Activated B cell treated with CpG ODN at 0.5 μM for 24 hours (primary cell): ENCODE data around the gene RFTN1. TPM values are rescaled to one million over a fixed set of nuclear protein-coding genes. Genes with fewer than 3 reads are reported as not detected.

ENCODE experiments used
- ATAC-seq: fragments of 200-7000 bp; cut with Tn5 transposase; one replicate; pipeline ENCODE4 v1.10.0; 2021; ENCODE audit warnings: low read depth, mild to moderate bottlenecking, moderate library complexity
- CTCF ChIA-PET: fragments of 350-600 bp; sonication (Branson Sonifier 250); formaldehyde crosslinking; loops from one replicate; lab custom pipeline; 2021; ENCODE audit warnings: antibody characterized with exemption; lab: Charles Lee
- POLR2A ChIA-PET: fragments of 350-600 bp; sonication (Branson Sonifier 250); formaldehyde crosslinking; loops from one replicate; lab custom pipeline; 2021; ENCODE audit warnings: antibody characterized with exemption; lab: Charles Lee
- DNase-seq: peaks from one replicate; pipeline ENCODE4 v3.0.0; 2022
- H3K27ac Mint-ChIP-seq: one replicate; pipeline ENCODE4 v1.8.0; 2020; ENCODE audit warnings: mixed read lengths
- H3K27me3 Mint-ChIP-seq: one replicate; pipeline ENCODE4 v1.8.0; 2021; ENCODE audit warnings: mixed read lengths
- H3K36me3 Mint-ChIP-seq: one replicate; pipeline ENCODE4 v1.8.0; 2021; ENCODE audit warnings: low read depth, mixed read lengths
- H3K4me1 Mint-ChIP-seq: one replicate; pipeline ENCODE4 v1.8.0; 2021; ENCODE audit warnings: mixed read lengths
- H3K4me3 Mint-ChIP-seq: one replicate; pipeline ENCODE4 v1.8.0; 2020; ENCODE audit warnings: mild to moderate bottlenecking, mixed read lengths
- H3K9me3 Mint-ChIP-seq: one replicate; pipeline ENCODE4 v1.8.0; 2020; ENCODE audit warnings: mixed read lengths
- CTCF ChIP-seq: fragments of 200-600 bp; IDR thresholded peaks from one replicate; pipeline ENCODE4 v1.8.0; 2022; ENCODE audit warnings: antibody characterized with exemption, mild to moderate bottlenecking
- intact Hi-C: fragments of 100-400 bp; cut with micrococcal nuclease; formaldehyde crosslinking; loops from one replicate; pipeline ENCODE4 v1.15.1; 2024
- total RNA-seq: library from RNA; stranded (reverse); gene quantifications from 2 replicates; pipeline ENCODE4 v1.2.3, GENCODE V29; 2022

RFTN1 gene
- total RNA-seq, 1 donor from 2014 or later: 365 TPM

- H3K36me3 Mint-ChIP-seq: peaks cover 82% of the 10 kb centered on the region
- CTCF ChIA-PET: no interaction called here
- no peak for TF ChIP-seq CTCF
- no peaks in the 10 kb centered on the region for H3K27me3 Mint-ChIP-seq
- ATAC-seq: no peak
- no peak overlapping the region for H3K4me3 Mint-ChIP-seq
- POLR2A ChIA-PET: interaction anchor here (0.6 to 1.7 kb wide), 3 partner anchors 16 to 47 kb away, joined by 3 to 4 read pairs (median 3); no protein-coding TSS in a partner anchor
- peaks cover 94% of the 10 kb centered on the region for H3K4me1 Mint-ChIP-seq
- intact Hi-C loops: no loop called here
- H3K27ac Mint-ChIP-seq: no peak overlapping the region
- no peaks in the 10 kb centered on the region for H3K9me3 Mint-ChIP-seq
- no peak for DNase-seq
Measured at GRCh38 chr3:16478516-16478915, 35.0 kb downstream of the RFTN1 start.

GRCh38 chr3:16477521-16477920, 36.0 kb downstream of the RFTN1 start:
- Mint-ChIP-seq H3K27me3 (no peaks in the 10 kb centered on the region), H3K4me3 (no peak overlapping the region), H3K9me3 (no peaks in the 10 kb centered on the region), H3K4me1 (peaks cover 85% of the 10 kb centered on the region), H3K27ac (no peak overlapping the region), H3K36me3 (peaks cover 86% of the 10 kb centered on the region)
- no peak for ATAC-seq
- ChIA-PET CTCF (interaction anchor here (1.3 kb wide), 1 partner anchor 52 kb away, joined by 3 read pairs; no protein-coding TSS in a partner anchor), POLR2A (interaction anchor here (1.0 to 1.9 kb wide), 4 partner anchors 17 to 47 kb away, joined by 3 to 6 read pairs (median 3); no protein-coding TSS in a partner anchor)
- intact Hi-C loops: no loop called here
- no peak for DNase-seq
- no peak for TF ChIP-seq CTCF

- H3K4me3 Mint-ChIP-seq: no peak overlapping the region
- ChIA-PET CTCF (interaction anchor here (1.3 kb wide), 1 partner anchor 52 kb away, joined by 3 read pairs; no protein-coding TSS in a partner anchor), POLR2A (interaction anchor here (1.0 to 1.9 kb wide), 4 partner anchors 18 to 47 kb away, joined by 3 to 6 read pairs (median 3); no protein-coding TSS in a partner anchor)
- H3K27me3 Mint-ChIP-seq: no peaks in the 10 kb centered on the region
- no peak for DNase-seq
- peaks cover 82% of the 10 kb centered on the region for H3K4me1 Mint-ChIP-seq
- intact Hi-C loops: no loop called here
- no peak overlapping the region for H3K27ac Mint-ChIP-seq
- H3K9me3 Mint-ChIP-seq: no peaks in the 10 kb centered on the region
- no peak for TF ChIP-seq CTCF
- H3K36me3 Mint-ChIP-seq: peaks cover 90% of the 10 kb centered on the region
- ATAC-seq: no peak
Measured at GRCh38 chr3:16477056-16477455, 36.4 kb downstream of the RFTN1 start.

GRCh38 chr3:16476636-16477035, 36.9 kb downstream of the RFTN1 start:
- no peak overlapping the region for H3K4me3 Mint-ChIP-seq
- H3K27me3 Mint-ChIP-seq: no peaks in the 10 kb centered on the region
- no peak for TF ChIP-seq CTCF
- H3K9me3 Mint-ChIP-seq: no peaks in the 10 kb centered on the region
- H3K4me1 Mint-ChIP-seq: peaks cover 78% of the 10 kb centered on the region
- DNase-seq (no peak), ATAC-seq (no peak)
- H3K36me3 Mint-ChIP-seq: peaks cover 94% of the 10 kb centered on the region
- H3K27ac Mint-ChIP-seq: no peak overlapping the region
- POLR2A ChIA-PET: interaction anchor here (1.0 to 1.9 kb wide), 4 partner anchors 9 to 46 kb away, joined by 3 to 6 read pairs (median 3); no protein-coding TSS in a partner anchor
- intact Hi-C loops: no loop called here
- CTCF ChIA-PET: interaction anchor here (1.3 kb wide), 1 partner anchor 53 kb away, joined by 3 read pairs; no protein-coding TSS in a partner anchor

GRCh38 chr3:16475766-16476165, 37.7 kb downstream of the RFTN1 start:
- Mint-ChIP-seq H3K9me3 (no peaks in the 10 kb centered on the region), H3K4me3 (no peak overlapping the region), H3K27me3 (no peaks in the 10 kb centered on the region), H3K36me3 (peaks cover 96% of the 10 kb centered on the region), H3K4me1 (peaks cover 69% of the 10 kb centered on the region), H3K27ac (no peak overlapping the region)
- intact Hi-C loops: no loop called here
- DNase-seq: no peak
- TF ChIP-seq CTCF: no peak
- no peak for ATAC-seq
- ChIA-PET CTCF (no interaction called here), POLR2A (interaction anchor here (1.0 to 1.1 kb wide), 2 partner anchors 8 to 20 kb away, joined by 3 read pairs; no protein-coding TSS in a partner anchor)
